Subcutaneous abdominal adipose tissue (tissue), 5 donors: ENCODE measurements around the gene ZNF28.
"Not testable (repeated sequence)": the region's sequence is repeated elsewhere in the genome, so short reads cannot be mapped to it uniquely, and the experiment has no call there.

Experiments
- H3K27ac ChIP-seq: one replicate; pipeline ENCODE4 v1.7.0; 2013; ENCODE audit warnings: low read depth, mild to moderate bottlenecking, inconsistent platforms, low read length, moderate library complexity
- H3K27me3 ChIP-seq, 5 donors: one replicate each; pipeline ENCODE4 v1.7.0; 2013; ENCODE audit warnings: low read length in 5 of 5, inconsistent platforms in 1 of 5; ENCODE audit not compliant: control insufficient read depth in 5 of 5, insufficient read depth in 4 of 5
- H3K36me3 ChIP-seq, 5 donors: one replicate each; pipeline ENCODE4 v1.7.0; 2013; ENCODE audit warnings: low read length in 5 of 5; ENCODE audit not compliant: control insufficient read depth in 5 of 5, insufficient read depth in 5 of 5
- H3K4me1 ChIP-seq, 5 donors: one replicate each; pipeline ENCODE4 v1.7.0; 2013; ENCODE audit warnings: low read length in 5 of 5, mild to moderate bottlenecking in 3 of 5, moderate library complexity in 1 of 5; ENCODE audit not compliant: control insufficient read depth in 5 of 5, insufficient read depth in 5 of 5
- H3K4me3 ChIP-seq, 5 donors: one replicate each; pipeline ENCODE4 v1.7.0; 2013; ENCODE audit warnings: low read length in 5 of 5, low read depth in 1 of 5
- H3K9ac ChIP-seq, 5 donors: one replicate each; pipeline ENCODE4 v1.7.0; 2013; ENCODE audit warnings: low read length in 5 of 5, mild to moderate bottlenecking in 4 of 5, moderate library complexity in 3 of 5
- H3K9me3 ChIP-seq, 5 donors: one replicate each; pipeline ENCODE4 v1.7.0; 2013; ENCODE audit warnings: low read length in 5 of 5; ENCODE audit not compliant: control insufficient read depth in 5 of 5
- donor health status: healthy.
- donor health status: healthy.
- donor health status: healthy.
- donor health status: healthy.
- donor health status: healthy.

The ZNF28 gene

DNA sequence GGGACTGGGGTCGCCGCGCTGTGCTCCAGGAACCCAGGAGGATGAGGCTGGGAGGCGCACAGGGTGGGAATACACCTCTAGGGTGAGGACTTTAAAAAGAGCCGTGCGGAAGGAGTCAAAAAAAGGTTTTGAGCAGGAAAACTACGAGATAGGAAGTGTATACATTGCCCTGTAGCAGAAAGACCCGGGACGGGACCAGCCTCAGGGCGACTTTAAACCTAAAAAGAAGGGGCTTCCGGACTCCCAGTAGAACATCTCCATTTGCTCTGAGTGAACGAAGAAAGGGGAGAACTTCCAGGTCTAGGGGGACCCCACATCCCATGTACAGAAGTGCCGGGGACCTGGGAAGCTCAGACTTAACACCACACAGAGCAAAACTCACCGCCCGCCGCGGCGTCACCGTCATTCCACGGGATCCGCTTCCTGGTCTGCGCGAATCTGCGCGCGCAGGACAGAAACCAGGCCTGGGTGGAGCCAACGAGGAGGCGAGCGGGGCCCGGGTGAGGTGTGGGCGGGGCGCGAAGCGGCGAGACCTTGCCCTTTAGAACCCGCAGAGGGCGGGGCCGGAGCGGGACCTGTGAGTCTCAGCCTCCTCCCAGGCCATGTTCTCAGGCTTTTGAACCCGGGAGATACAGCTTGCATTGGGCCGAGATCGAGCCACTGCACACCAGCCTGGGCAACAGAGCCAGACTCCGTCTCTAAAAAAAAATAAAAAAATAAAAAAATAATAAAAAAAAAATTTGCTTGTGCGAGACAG is at the start of gene ZNF28:
Gene ZNF28, minus strand, starts transcription at position 430 of the 757 bp plus-strand sequence. CDS start 3,675 bp downstream, outside the sequence.
- not testable (repeated sequence) for H3K27ac ChIP-seq

DNA sequence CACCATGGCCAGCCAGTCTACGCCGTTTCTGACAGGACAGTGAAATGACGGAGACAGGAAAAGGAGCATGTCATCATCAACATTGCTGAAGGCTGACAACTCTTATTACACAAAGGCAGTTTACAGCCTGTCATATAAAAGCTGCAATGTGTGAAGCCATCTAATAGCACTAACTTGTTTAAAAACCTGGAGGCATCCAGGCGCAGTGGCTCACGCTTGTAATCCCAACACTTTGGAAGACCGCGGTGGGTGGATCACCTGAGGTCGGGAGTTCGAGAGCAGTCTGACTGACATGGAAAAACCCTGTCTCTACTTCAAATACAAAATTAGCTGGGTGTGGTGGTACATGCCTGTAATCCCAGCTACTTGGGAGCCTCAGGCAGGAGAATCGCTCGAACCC is 46.6 kb upstream of the ZNF28 start:
- not testable (repeated sequence) for H3K9me3 ChIP-seq, H3K4me3 ChIP-seq, H3K4me1 ChIP-seq, H3K9ac ChIP-seq, H3K27ac ChIP-seq, H3K27me3 ChIP-seq, H3K36me3 ChIP-seq

More for the DNA sequence above, at the start of gene ZNF28:
- Histone ChIP-seq H3K4me3 (peak within 1 kb of the TSS; percentile 73 to 86 (median 80)), H3K9ac (peak within 1 kb of the TSS; percentile 48 to 81 (median 63)), H3K4me1 (peaks cover 0 to 11% (median 7%) of the 10 kb centered on the region in 5 donors), H3K36me3 (peaks cover 0 to 10% (median 8%) of the 10 kb centered on the region in 5 donors)
- not testable (repeated sequence) for H3K9me3 ChIP-seq, H3K27me3 ChIP-seq

DNA sequence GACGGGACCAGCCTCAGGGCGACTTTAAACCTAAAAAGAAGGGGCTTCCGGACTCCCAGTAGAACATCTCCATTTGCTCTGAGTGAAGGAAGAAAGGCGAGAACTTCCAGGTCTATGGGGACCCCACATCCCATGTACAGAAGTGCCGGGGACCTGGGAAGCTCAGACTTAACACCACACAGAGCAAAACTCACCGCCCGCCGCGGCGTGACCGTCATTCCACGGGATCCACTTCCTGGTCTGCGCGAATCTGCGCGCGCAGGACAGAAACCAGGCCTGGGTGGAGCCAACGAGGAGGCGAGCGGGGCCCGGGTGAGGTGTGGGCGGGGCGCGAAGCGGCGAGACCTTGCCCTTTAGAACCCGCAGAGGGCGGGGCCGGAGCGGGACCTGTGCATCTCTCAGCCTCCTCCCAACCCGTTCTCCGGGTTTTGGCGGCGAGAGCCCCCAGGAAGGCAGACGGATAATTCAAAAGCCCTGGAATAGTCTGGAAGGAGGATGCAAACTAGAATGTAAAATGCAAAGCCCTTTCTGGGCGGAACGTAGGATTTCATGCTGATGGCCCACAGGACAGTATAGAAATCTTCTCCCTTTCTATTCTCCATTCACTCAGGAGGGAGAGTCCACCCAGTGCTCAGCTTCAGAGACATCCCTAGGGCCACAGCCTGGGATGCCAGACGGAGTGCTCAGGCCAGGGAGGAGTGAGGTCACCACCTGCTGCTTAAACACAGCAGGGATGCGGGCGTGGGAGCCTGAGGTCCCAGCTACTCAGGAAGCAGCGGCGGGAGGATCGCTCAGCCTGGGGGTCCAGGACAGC is 36.2 kb upstream of the ZNF28 start, which contains the start of gene ZNF468:
Gene ZNF468, minus strand, starts transcription at position 242 of the 814 bp plus-strand sequence. CDS start 3,347 bp downstream, outside the sequence.
- Histone ChIP-seq H3K36me3 (peaks cover 0 to 13% (median 9%) of the 10 kb centered on the region in 5 donors), H3K9ac (peak within 1 kb of the TSS in 4 of 5 donors; percentile 68 to 84 (median 74)), H3K4me3 (peak within 1 kb of the TSS; percentile 82 to 89 (median 87))
- not testable (repeated sequence) for H3K27ac ChIP-seq, H3K4me1 ChIP-seq, H3K27me3 ChIP-seq, H3K9me3 ChIP-seq

DNA sequence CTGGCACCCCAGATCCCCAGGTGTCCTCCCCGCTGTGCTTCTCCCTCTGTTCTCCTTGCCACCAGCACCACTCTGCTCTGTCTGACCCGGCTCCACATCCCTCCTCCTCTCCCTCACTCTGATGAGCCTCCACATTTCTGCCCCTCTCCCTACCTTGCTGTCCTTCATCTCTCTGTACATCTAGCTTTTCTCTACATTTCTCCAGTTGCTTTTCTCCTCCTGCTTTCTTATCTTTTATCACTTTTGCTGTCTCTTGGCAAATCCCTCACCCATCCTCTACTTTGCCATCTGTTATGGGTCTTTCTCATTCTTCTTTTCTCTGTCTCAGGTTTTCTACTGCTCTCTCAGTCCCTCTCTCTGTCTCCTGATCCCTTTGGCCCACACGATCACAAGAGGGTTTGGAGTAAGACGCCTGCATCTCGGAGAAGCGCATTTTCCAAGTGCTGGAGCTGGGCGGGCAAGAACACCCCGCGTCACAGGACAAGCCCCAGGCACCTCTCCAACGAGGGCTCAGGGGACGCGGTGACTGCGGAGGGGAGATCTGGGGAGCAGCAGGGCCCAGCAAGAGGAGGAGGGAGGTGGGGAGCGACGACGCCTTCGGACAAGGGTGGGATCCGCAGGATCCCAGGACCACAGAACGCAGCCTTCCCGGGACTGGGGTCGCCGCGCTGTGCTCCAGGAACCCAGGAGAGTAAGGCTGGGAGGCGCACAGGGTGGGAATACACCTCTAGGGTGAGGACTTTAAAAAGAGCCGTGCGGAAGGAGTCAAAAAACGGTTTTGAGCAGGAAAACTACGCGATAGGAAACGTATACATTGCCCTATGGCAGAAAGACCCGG is 35.3 kb upstream of the ZNF28 start:
- H3K27ac ChIP-seq, H3K9me3 ChIP-seq, H3K4me1 ChIP-seq, H3K27me3 ChIP-seq: not testable (repeated sequence)
- Histone ChIP-seq H3K36me3 (peaks cover 0 to 17% (median 9%) of the 10 kb centered on the region in 5 donors), H3K4me3 (peak overlapping the region; percentile 82 to 89 (median 87)), H3K9ac (peak overlapping the region in 4 of 5 donors; percentile 68 to 84 (median 74))

DNA sequence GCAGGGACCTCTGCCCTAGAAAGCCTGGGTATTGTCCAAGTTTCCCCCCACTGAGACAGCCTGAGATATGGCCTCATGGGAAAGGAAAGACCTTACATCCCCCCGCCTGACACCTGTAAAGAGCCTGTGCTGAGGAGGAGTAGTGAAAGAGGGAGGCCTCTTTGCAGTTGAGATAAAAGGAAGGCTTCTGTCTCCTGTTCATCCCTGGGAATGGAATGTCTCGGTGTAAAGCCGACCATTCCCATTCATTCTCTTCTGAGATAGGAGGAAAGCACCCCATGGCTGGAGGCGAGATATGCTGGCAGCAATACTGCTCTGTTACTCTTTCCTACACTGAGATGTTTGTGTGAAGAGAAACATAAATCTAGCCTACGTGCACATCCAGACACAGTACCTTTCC is 25.9 kb upstream of the ZNF28 start:
- not testable (repeated sequence) for H3K27ac ChIP-seq, H3K4me3 ChIP-seq, H3K9ac ChIP-seq, H3K4me1 ChIP-seq, H3K27me3 ChIP-seq
- Histone ChIP-seq H3K36me3 (peaks cover 18 to 86% (median 72%) of the 10 kb centered on the region in 5 donors), H3K9me3 (peaks cover 5 to 23% (median 20%) of the 10 kb centered on the region in 5 donors)

DNA sequence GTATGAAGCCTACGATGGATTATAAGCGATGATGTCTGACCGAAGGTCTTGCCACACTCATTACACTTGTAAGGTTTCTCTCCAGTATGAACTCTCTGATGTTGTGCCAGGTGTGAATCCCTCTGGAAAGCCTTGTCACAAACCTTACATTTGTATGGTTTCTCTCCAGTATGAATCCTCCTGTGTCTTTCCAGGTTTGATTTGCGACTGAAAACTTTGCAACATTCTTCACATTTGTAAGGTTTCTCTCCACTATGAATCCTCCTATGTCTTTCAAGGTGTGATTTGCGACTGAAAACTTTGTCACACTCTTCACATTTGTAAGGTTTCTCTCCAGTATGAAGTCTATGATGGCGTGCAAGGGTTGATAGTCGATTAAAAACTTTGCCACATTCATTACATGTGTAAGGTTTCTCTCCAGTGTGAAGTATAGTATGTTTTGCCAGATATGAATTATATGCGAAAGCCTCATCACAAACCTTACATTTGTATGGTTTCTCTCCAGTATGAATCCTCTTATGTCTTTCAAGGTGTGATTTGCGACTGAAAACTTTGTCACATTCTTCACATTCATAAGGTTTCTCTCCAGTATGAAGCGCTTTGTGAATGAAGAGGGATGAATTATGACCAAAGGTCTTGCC is 19.5 kb upstream of the ZNF28 start:
- H3K4me3 ChIP-seq = peak overlapping the region in 4 of 5 donors; percentile 20 to 47 (median 34)
- peaks cover 40 to 70% (median 61%) of the 10 kb centered on the region in 5 donors for H3K36me3 ChIP-seq
- H3K27ac ChIP-seq, H3K4me1 ChIP-seq, H3K9ac ChIP-seq, H3K27me3 ChIP-seq: not testable (repeated sequence)
- peaks cover 27 to 80% (median 67%) of the 10 kb centered on the region in 5 donors for H3K9me3 ChIP-seq

DNA sequence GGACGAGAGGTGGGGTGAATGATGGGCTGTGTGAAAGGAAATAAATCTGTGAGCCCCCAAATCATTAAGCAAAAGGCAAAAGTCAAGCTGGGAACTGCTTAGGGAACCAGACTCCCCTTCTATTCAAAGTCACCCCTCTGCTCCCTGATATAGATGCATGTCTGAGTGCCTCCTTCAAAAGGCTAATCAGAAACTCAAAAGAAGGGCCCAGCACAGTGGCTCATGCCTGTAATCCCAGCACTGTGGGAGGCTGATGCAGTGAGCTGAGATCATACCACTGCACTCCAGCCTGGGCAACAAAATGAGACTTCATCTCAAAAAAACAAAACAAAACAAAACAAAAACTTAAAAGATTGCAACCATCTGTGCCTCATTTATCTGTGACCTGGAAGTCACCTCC is 12.9 kb upstream of the ZNF28 start:
- H3K4me3 ChIP-seq, H3K36me3 ChIP-seq, H3K4me1 ChIP-seq, H3K27me3 ChIP-seq, H3K9ac ChIP-seq, H3K27ac ChIP-seq: not testable (repeated sequence)
- H3K9me3 ChIP-seq = peaks cover 0 to 43% (median 18%) of the 10 kb centered on the region in 5 donors

DNA sequence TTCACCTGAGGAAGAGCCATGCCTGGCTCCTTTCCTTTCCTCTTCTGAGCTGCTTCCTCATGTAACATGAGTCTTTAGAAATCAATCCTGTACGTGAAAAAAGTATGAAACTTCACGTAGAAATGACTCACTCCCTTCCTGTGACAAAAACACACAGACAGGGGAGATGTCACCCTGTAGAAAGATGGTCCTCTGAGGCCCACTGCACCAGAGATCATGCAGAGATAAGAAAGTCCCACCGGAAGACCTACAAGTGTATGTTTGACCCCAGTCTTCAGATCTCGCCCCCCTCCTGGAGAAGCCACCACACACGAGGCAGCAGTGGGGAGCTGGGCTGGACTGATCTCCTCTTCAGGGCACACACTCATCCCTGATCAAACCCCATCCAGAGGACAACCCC is 12.1 kb upstream of the ZNF28 start:
- not testable (repeated sequence) for H3K9ac ChIP-seq, H3K36me3 ChIP-seq, H3K4me1 ChIP-seq, H3K4me3 ChIP-seq, H3K27ac ChIP-seq, H3K27me3 ChIP-seq
- peaks cover 0 to 38% (median 11%) of the 10 kb centered on the region in 5 donors for H3K9me3 ChIP-seq

DNA sequence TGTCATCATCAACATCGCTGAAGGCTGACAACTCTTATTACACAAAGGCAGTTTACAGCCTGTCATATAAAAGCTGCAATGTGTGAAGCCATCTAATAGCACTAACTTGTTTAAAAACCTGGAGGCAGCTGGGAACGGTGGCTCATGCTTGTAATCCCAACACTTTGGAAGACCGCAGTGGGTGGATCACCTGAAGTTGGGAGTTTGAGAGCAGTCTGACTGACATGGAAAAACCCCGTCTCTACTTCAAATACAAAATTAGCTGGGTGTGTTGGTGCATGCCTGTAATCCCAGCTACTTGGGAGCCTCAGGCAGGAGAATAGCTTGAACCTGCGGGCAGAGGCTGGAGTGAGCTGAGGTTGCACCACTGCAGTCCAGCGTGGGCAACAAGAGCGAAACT is 8.4 kb upstream of the ZNF28 start:
- not testable (repeated sequence) for H3K36me3 ChIP-seq, H3K4me3 ChIP-seq, H3K4me1 ChIP-seq, H3K9ac ChIP-seq, H3K27me3 ChIP-seq, H3K27ac ChIP-seq
- peaks cover 0 to 16% (median 0%) of the 10 kb centered on the region in 5 donors for H3K9me3 ChIP-seq
